ENCODE measurements around the gene SYNRG. TPM values are rescaled to one million over a fixed set of nuclear protein-coding genes. Genes with fewer than 3 reads are reported as not detected.
A peak's percentile ranks its signal among the peaks of the same experiment; 100 is the strongest.
"Not testable (repeated sequence)": the region's sequence is repeated elsewhere in the genome, so short reads cannot be mapped to it uniquely, and the experiment has no call there.

SYNRG gene
- total RNA-seq, 1 donor, result 22.5 TPM

- no peak overlapping the region for H3K4me3 ChIP-seq (ENCODE audit: low read depth, low read length)
- no peak for TF ChIP-seq CTCF (IDR thresholded peaks at IDR 0.05; ENCODE audit: insufficient read depth, low read length)
- DNase-seq (ENCODE audit: low read depth), result no peak
Observed at GRCh38 chr17:37647856-37648255, 38.6 kb upstream of the SYNRG start.

- TF ChIP-seq CTCF (IDR thresholded peaks at IDR 0.05; ENCODE audit: insufficient read depth, low read length), result no peak
- peak overlapping the region; percentile 94 for H3K4me3 ChIP-seq (ENCODE audit: low read depth, low read length)
- peak; percentile 48 for DNase-seq (ENCODE audit: low read depth)
Observed at GRCh38 chr17:37643869-37644268, 34.7 kb upstream of the SYNRG start.

GRCh38 chr17:37643118-37643766 is 34.0 kb upstream of the SYNRG start, which contains the start of gene DDX52:
DDX52 (minus strand) TSS chr17:37643446; CDS start chr17:37643420, 26 bp downstream.
- DNase-seq (ENCODE audit: low read depth), result peak; percentile 88
- peak within 1 kb of the TSS; percentile 94 for H3K4me3 ChIP-seq (ENCODE audit: low read depth, low read length)
- no peak for TF ChIP-seq CTCF (IDR thresholded peaks at IDR 0.05; ENCODE audit: insufficient read depth, low read length)

GRCh38 chr17:37642681-37643080 is 33.5 kb upstream of the SYNRG start:
- H3K4me3 ChIP-seq (ENCODE audit: low read depth, low read length), result peak overlapping the region; percentile 94
- TF ChIP-seq CTCF (IDR thresholded peaks at IDR 0.05; ENCODE audit: insufficient read depth, low read length), result no peak
- peak; percentile 48 for DNase-seq (ENCODE audit: low read depth)

GRCh38 chr17:37640015-37640414 is 30.8 kb upstream of the SYNRG start:
- H3K4me3 ChIP-seq (ENCODE audit: low read depth, low read length), result no peak overlapping the region
- no peak for DNase-seq (ENCODE audit: low read depth)
- no peak for TF ChIP-seq CTCF (IDR thresholded peaks at IDR 0.05; ENCODE audit: insufficient read depth, low read length)

DNA sequence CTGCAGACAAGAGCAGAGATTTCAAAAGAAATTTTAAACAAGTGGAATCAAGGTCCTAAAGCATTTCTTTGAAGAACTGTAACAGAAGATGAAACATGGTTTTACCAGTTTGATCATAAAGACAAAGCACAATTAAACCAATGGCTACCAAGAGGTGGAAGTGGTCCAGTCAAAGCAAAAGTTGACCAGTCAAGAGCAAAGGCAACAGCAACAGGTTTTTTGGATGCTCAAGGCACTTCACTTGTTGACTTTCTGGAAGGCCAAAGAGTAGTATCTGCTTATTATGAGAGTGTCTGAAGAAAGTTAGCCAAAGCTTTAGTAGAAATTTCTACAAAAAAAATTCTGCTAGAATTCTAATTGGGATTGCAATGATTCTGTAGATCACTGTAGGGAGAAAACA is 28.7 kb upstream of the SYNRG start:
- DNase-seq (ENCODE audit: low read depth), result no peak
- no peak for TF ChIP-seq CTCF (IDR thresholded peaks at IDR 0.05; ENCODE audit: insufficient read depth, low read length)
- H3K4me3 ChIP-seq (ENCODE audit: low read depth, low read length), result no peak overlapping the region

DNA sequence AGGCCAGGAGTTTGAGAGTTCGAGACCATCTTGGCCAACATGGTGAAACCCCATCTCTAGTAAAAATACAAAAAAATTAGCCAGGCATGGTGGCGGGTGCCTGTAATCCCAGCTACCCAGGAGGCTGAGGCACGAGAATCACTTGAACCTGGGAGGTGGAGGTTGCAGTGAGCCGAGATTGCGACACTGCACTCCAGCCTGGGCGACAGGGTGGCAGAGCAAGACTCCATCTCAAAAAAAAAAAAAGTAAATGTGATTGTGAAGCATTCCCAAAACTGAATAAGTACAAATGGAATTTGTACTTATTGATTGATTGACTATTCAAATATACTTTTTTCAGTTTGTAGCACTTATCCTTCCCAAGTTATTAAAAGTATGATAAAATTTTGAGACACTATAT is 7.2 kb upstream of the SYNRG start:
- not testable (repeated sequence) for DNase-seq (ENCODE audit: low read depth); H3K4me3 ChIP-seq (ENCODE audit: low read depth, low read length)

Measured in fibroblast of the aortic adventitia (primary cell).